Vagina (tissue), 2 donors: ENCODE results near the gene PTGER2. TPM values are rescaled to one million over a fixed set of nuclear protein-coding genes. Genes with fewer than 3 reads are reported as not detected.

Experiments used
- DNase-seq, 2 donors: peaks; one replicate each; pipeline ENCODE4 v3.0.0-alpha.2; 2017; ENCODE audit errors: extremely low spot score in 2 of 2
- H3K27ac ChIP-seq: fragments of 200-600 bp; sonication (generic); one replicate; pipeline ENCODE4 v1.5.1; 2019
- H3K27me3 ChIP-seq: fragments of 200-600 bp; sonication (generic); one replicate; pipeline ENCODE4 v1.5.1; 2019
- H3K36me3 ChIP-seq, 2 donors: fragments of 200-600 bp; sonication (generic); one replicate each; pipeline ENCODE4 v1.5.1; 2017 to 2019
- H3K4me1 ChIP-seq: fragments of 200-600 bp; sonication (generic); one replicate; pipeline ENCODE4 v1.5.1; 2019
- H3K4me3 ChIP-seq, 2 donors: fragments of 200-600 bp; sonication (generic); 1 replicate in 1 of 2; 2 replicates in 1 of 2; pipeline ENCODE4 v1.5.1; 2016 to 2019
- H3K9me3 ChIP-seq: fragments of 200-600 bp; sonication (generic); one replicate; pipeline ENCODE4 v1.5.1; 2019
- CTCF ChIP-seq, 3 experiments: fragments of 450-650 bp in 2 of 3; fragments of 200-600 bp in 1 of 3; sonication (generic) in 1 of 3; IDR thresholded peaks; one replicate each; pipeline ENCODE4 v1.5.1; 2017 to 2019; ENCODE audit warnings: antibody characterized with exemption in 3 of 3, mild to moderate bottlenecking in 2 of 3, moderate library complexity in 2 of 3
- POLR2A ChIP-seq, 2 donors: fragments of 450-650 bp; IDR thresholded peaks; one replicate each; pipeline ENCODE4 v1.6.1; 2017; ENCODE audit warnings: antibody characterized with exemption in 2 of 2, mild to moderate bottlenecking in 2 of 2, moderate library complexity in 2 of 2
- POLR2AphosphoS5 ChIP-seq, 2 donors: sonication (generic); formaldehyde crosslinking; IDR thresholded peaks; one replicate each; pipeline ENCODE4 v1.9.0; 2017; ENCODE audit warnings: antibody characterized with exemption in 2 of 2, mild to moderate bottlenecking in 2 of 2, low read depth in 1 of 2; ENCODE audit not compliant: insufficient read depth in 1 of 2
- intact Hi-C: fragments of 100-400 bp; cut with DNase I; formaldehyde crosslinking; loops from one replicate; pipeline ENCODE4 v1.15.1; 2023
- total RNA-seq: library from RNA; depleted of rRNA; stranded (reverse); fragments of >200 nt; gene quantifications from one replicate; pipeline ENCODE4 v1.2.3, GENCODE V29; 2016

Gene PTGER2
- total RNA-seq, 1 donor from 2014 or later, result 10.3 TPM

- no peaks in the 10 kb centered on the region for H3K9me3 ChIP-seq
- DNase-seq, result no peak
- no peaks in the 10 kb centered on the region for H3K36me3 ChIP-seq
- H3K4me3 ChIP-seq, result no peak overlapping the region
- H3K4me1 ChIP-seq, result no peaks in the 10 kb centered on the region
- TF ChIP-seq CTCF (IDR thresholded peaks at IDR 0.05), result no peak
- TF ChIP-seq POLR2A (IDR thresholded peaks at IDR 0.05), result no peak
- no peak for TF ChIP-seq POLR2AphosphoS5 (IDR thresholded peaks at IDR 0.05; ENCODE audit: insufficient read depth in 1 of 2, low read depth in 1 of 2)
- no peak overlapping the region for H3K27ac ChIP-seq
- intact Hi-C loops, result no loop called here
- no peaks in the 10 kb centered on the region for H3K27me3 ChIP-seq
Observed at GRCh38 chr14:52275372-52275771, 38.7 kb upstream of the PTGER2 start.

DNA sequence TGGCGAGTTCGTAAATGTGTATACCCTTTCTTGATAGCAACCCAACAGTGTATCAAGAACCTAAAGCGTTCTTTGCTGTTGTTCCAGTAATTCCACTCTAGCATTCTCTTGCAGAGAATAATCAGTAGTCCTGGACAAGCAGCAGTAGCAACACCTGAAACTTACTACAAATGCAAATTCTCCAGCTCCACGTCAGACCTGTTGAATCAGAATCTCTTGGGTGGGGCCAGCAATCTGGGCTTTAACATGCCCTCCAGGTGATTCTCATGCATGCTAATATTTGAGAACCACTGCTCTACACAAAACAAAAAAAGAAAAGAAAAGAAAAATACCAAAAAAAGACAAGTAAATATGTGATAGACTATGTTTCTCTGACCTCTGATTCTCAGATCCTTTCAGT, 36.6 kb upstream of the PTGER2 start:
- intact Hi-C loops, result no loop called here
- DNase-seq, result no peak

GRCh38 chr14:52279408-52279807, 34.7 kb upstream of the PTGER2 start:
- H3K9me3 ChIP-seq, result no peaks in the 10 kb centered on the region
- no peak for DNase-seq
- TF ChIP-seq POLR2AphosphoS5 (IDR thresholded peaks at IDR 0.05; ENCODE audit: insufficient read depth in 1 of 2, low read depth in 1 of 2) (peak in 1 of 2 donors; percentile 48), POLR2A (IDR thresholded peaks at IDR 0.05) (no peak)
- no peaks in the 10 kb centered on the region for H3K27me3 ChIP-seq
- H3K4me1 ChIP-seq, result no peaks in the 10 kb centered on the region
- no peak overlapping the region for H3K4me3 ChIP-seq
- intact Hi-C loops, result no loop called here
- no peak overlapping the region for H3K27ac ChIP-seq
- H3K36me3 ChIP-seq, result no peaks in the 10 kb centered on the region

More for the DNA sequence above, 36.6 kb upstream of the PTGER2 start:
- H3K36me3 ChIP-seq, result no peaks in the 10 kb centered on the region
- H3K27me3 ChIP-seq, result no peaks in the 10 kb centered on the region
- H3K9me3 ChIP-seq, result no peaks in the 10 kb centered on the region
- no peak for TF ChIP-seq POLR2AphosphoS5 (IDR thresholded peaks at IDR 0.05; ENCODE audit: insufficient read depth in 1 of 2, low read depth in 1 of 2)
- no peak for TF ChIP-seq CTCF (IDR thresholded peaks at IDR 0.05)
- TF ChIP-seq POLR2A (IDR thresholded peaks at IDR 0.05), result no peak
- H3K4me3 ChIP-seq, result no peak overlapping the region
- no peak overlapping the region for H3K27ac ChIP-seq
- H3K4me1 ChIP-seq, result no peaks in the 10 kb centered on the region

DNA sequence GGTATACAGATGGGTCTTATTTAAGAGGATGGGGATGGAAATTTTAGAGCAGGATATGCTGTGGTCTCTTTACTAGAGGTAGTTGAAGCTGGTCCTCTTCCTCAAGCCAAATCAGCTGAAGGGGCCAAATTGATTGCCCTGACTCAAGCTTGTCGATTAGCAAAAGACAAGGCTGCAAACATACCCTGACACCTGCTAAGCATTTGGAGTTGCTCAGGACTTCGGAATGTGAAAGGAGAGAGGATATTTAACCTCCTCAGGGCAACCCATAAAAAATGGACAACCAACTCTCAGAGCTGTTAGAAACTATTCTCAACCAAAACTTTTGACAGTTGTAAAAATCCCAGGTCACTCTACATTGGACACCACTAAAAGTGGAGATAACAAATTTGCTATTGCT, 31.0 kb upstream of the PTGER2 start:
- Histone ChIP-seq H3K27ac (no peak overlapping the region), H3K9me3 (no peaks in the 10 kb centered on the region), H3K4me3 (no peak overlapping the region), H3K36me3 (no peaks in the 10 kb centered on the region), H3K4me1 (no peaks in the 10 kb centered on the region), H3K27me3 (no peaks in the 10 kb centered on the region)
- TF ChIP-seq CTCF (IDR thresholded peaks at IDR 0.05) (no peak), POLR2A (IDR thresholded peaks at IDR 0.05) (no peak), POLR2AphosphoS5 (IDR thresholded peaks at IDR 0.05; ENCODE audit: insufficient read depth in 1 of 2, low read depth in 1 of 2) (no peak)
- intact Hi-C loops, result no loop called here
- no peak for DNase-seq

GRCh38 chr14:52286661-52287649, 27.2 kb upstream of the PTGER2 start:
- intact Hi-C loops, result no loop called here
- H3K36me3 ChIP-seq, result no peaks in the 10 kb centered on the region
- no peak overlapping the region for H3K4me3 ChIP-seq
- H3K27ac ChIP-seq, result no peak overlapping the region
- TF ChIP-seq POLR2A (IDR thresholded peaks at IDR 0.05) (no peak), CTCF (IDR thresholded peaks at IDR 0.05) (no peak), POLR2AphosphoS5 (IDR thresholded peaks at IDR 0.05; ENCODE audit: insufficient read depth in 1 of 2, low read depth in 1 of 2) (no peak)
- H3K9me3 ChIP-seq, result no peaks in the 10 kb centered on the region
- DNase-seq, result no peak
- no peaks in the 10 kb centered on the region for H3K27me3 ChIP-seq
- H3K4me1 ChIP-seq, result no peaks in the 10 kb centered on the region
